CD14-positive monocyte (primary cell): ENCODE measurements around the gene RETREG2. TPM values are rescaled to one million over a fixed set of nuclear protein-coding genes. Genes with fewer than 3 reads are reported as not detected.
A peak's percentile ranks its signal among the peaks of the same experiment; 100 is the strongest.

Experiments used
- DNase-seq, 3 donors: peaks; one replicate each; pipeline ENCODE4 v3.0.0-alpha.2; 2011 to 2022
- H2AFZ ChIP-seq: 2 replicates; pipeline ENCODE4 v1.6.0; 2012; ENCODE audit warnings: mild to moderate bottlenecking, low read depth, low read length, inconsistent platforms; ENCODE audit not compliant: insufficient read depth, poor library complexity, severe bottlenecking
- H3K27ac ChIP-seq, 2 donors: 1 replicate in 1 of 2; 2 replicates in 1 of 2; pipeline ENCODE4 v1.5.1; 2012 to 2013; ENCODE audit warnings: low read length in 2 of 2, control low read depth in 1 of 2, inconsistent platforms in 1 of 2, low read depth in 1 of 2, mild to moderate bottlenecking in 1 of 2
- H3K27me3 ChIP-seq, 2 donors: one replicate each; pipeline versions ENCODE4 v1.6.0 to v1.6.1; 2011 to 2013; ENCODE audit warnings: low read length in 2 of 2; ENCODE audit not compliant: control insufficient read depth in 2 of 2, insufficient read depth in 2 of 2
- H3K36me3 ChIP-seq, 2 donors: replicated peaks in 1 of 2; 1 replicate in 1 of 2; 2 replicates in 1 of 2; pipeline versions ENCODE4 v1.5.1 to v1.6.1; 2012 to 2013; ENCODE audit warnings: low read length in 2 of 2, control low read depth in 1 of 2, inconsistent platforms in 1 of 2, mild to moderate bottlenecking in 1 of 2; ENCODE audit not compliant: insufficient read depth in 2 of 2, control insufficient read depth in 1 of 2
- H3K4me1 ChIP-seq, 2 donors: 1 replicate in 1 of 2; 2 replicates in 1 of 2; pipeline versions ENCODE4 v1.5.1 to v1.6.1; 2012 to 2013; ENCODE audit warnings: low read length in 2 of 2, control low read depth in 1 of 2, inconsistent platforms in 1 of 2, mild to moderate bottlenecking in 1 of 2, moderate library complexity in 1 of 2; ENCODE audit not compliant: insufficient read depth in 2 of 2, control insufficient read depth in 1 of 2
- H3K4me2 ChIP-seq: replicated peaks from 2 replicates; pipeline ENCODE3; 2012; ENCODE audit warnings: low read length, moderate library complexity, mild to moderate bottlenecking; ENCODE audit not compliant: poor library complexity, severe bottlenecking; ENCODE audit errors: extremely low read depth
- H3K4me3 ChIP-seq, 3 experiments: fragments of 200-600 bp in 1 of 3; sonication (generic) in 1 of 3; replicated peaks in 1 of 3; 1 replicate in 2 of 3; 2 replicates in 1 of 3; pipeline ENCODE4 v1.5.1; 2011 to 2013; ENCODE audit warnings: low read length in 3 of 3, mild to moderate bottlenecking in 3 of 3, control low read depth in 2 of 3, low read depth in 2 of 3, inconsistent platforms in 1 of 3, moderate library complexity in 1 of 3
- H3K79me2 ChIP-seq: 2 replicates; pipeline ENCODE4 v1.6.0; 2012; ENCODE audit warnings: mild to moderate bottlenecking, control low read depth, inconsistent platforms, low read length, moderate library complexity; ENCODE audit not compliant: insufficient read depth
- H3K9ac ChIP-seq: 2 replicates; pipeline ENCODE4 v1.6.0; 2017; ENCODE audit warnings: low read length, mild to moderate bottlenecking; ENCODE audit not compliant: insufficient read depth, poor library complexity, severe bottlenecking
- H3K9me3 ChIP-seq, 2 donors: replicated peaks in 1 of 2; 1 replicate in 1 of 2; 2 replicates in 1 of 2; pipeline versions ENCODE4 v1.5.1 to v1.6.1; 2012 to 2013; ENCODE audit warnings: low read length in 2 of 2, control low read depth in 1 of 2; ENCODE audit not compliant: control insufficient read depth in 1 of 2, insufficient read depth in 1 of 2
- H4K20me1 ChIP-seq: 2 replicates; pipeline ENCODE4 v1.6.0; 2012; ENCODE audit warnings: mild to moderate bottlenecking, low read length, control low read depth, moderate library complexity; ENCODE audit not compliant: insufficient read depth
- H3K27ac Mint-ChIP-seq, 7 donors: one replicate each; pipeline ENCODE4 v1.8.0; 2020; ENCODE audit warnings: mild to moderate bottlenecking in 7 of 7, mixed read lengths in 7 of 7, moderate library complexity in 6 of 7, inconsistent platforms in 2 of 7
- H3K27me3 Mint-ChIP-seq, 3 donors: one replicate each; pipeline ENCODE4 v1.8.0; 2021 to 2022; ENCODE audit warnings: low read depth in 3 of 3, mild to moderate bottlenecking in 3 of 3, mixed read lengths in 3 of 3, moderate library complexity in 3 of 3, inconsistent platforms in 1 of 3
- H3K36me3 Mint-ChIP-seq, 2 donors: one replicate each; pipeline ENCODE4 v1.8.0; 2020; ENCODE audit warnings: mixed read lengths in 2 of 2, inconsistent platforms in 1 of 2, mild to moderate bottlenecking in 1 of 2
- H3K4me1 Mint-ChIP-seq: one replicate; pipeline ENCODE4 v1.8.0; 2020; ENCODE audit warnings: mild to moderate bottlenecking, mixed read lengths
- H3K4me3 Mint-ChIP-seq, 2 donors: one replicate each; pipeline ENCODE4 v1.8.0; 2020; ENCODE audit warnings: mild to moderate bottlenecking in 2 of 2, mixed read lengths in 2 of 2, moderate library complexity in 1 of 2
- H3K9me3 Mint-ChIP-seq, 7 donors: one replicate each; pipeline ENCODE4 v1.8.0; 2020 to 2022; ENCODE audit warnings: mixed read lengths in 7 of 7, mild to moderate bottlenecking in 6 of 7, moderate library complexity in 6 of 7, inconsistent platforms in 2 of 7
- WGBS: methylation state at CpG from one replicate; pipeline ENCODE4 v1.1.5; 2013; ENCODE audit warnings: missing lambda C conversion rate; ENCODE audit not compliant: insufficient coverage; 5-methylcytosine and 5-hydroxymethylcytosine counted together
- intact Hi-C, 2 donors: fragments of 100-400 bp; cut with micrococcal nuclease; formaldehyde crosslinking; loops; one replicate each; pipeline versions ENCODE4 v1.15.0 to v1.15.1; 2023
- polyA plus RNA-seq, 3 donors: library from polyadenylated mRNA; depleted of rRNA in 1 of 3; unstranded in 2 of 3; stranded (reverse) in 1 of 3; fragments of 300-500 nt in 2 of 3; fragments of >200 nt in 1 of 3; fragmentation: Illumina TruSeq in 2 of 3; gene quantifications; 1 replicate in 2 of 3; 2 replicates in 1 of 3; pipeline ENCODE4 v1.2.3, GENCODE V29; 2012 to 2021
- TF ChIP-seq, protein P1 (sequence below): fragments of 200-600 bp; IDR thresholded peaks from one replicate; pipeline ENCODE4 v1.8.0; 2022; ENCODE audit warnings: antibody characterized with exemption, mild to moderate bottlenecking

Gene RETREG2
- polyA plus RNA-seq, 3 donors, result 37.7 to 60.9 (median 39.4) TPM

DNA sequence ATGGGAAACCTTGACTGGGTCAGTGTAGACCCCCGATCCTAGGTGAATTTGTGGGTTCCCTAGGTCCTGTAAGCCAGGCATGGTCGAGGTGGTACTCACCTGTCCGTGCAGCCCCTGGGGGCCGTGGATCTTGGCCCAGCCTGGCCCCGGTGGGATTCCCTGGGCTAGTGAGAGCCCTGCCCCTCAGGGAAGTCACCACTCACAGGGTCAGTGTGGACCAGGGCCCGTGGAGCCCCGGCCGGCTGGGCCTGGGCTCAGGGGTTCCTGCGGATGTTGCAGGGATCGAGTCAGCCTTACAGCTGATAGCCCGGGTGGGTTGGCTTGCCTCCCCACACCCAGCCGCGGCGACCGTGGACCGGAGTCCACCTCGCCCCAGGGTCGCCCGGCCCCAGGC, 50.8 kb downstream of the RETREG2 start:
- intact Hi-C loops, result loop anchor here in 1 of 2 donors (5.0 kb wide), 1 partner anchor 68 kb away; no protein-coding TSS in a partner anchor
- Mint-ChIP-seq H3K4me3 (peak overlapping the region; percentile 95 to 98), H3K36me3 (peaks cover 54 to 63% of the 10 kb centered on the region in 2 donors), H3K27me3 (peaks cover 21 to 32% (median 25%) of the 10 kb centered on the region in 3 donors), H3K27ac (peak overlapping the region; percentile 18 to 88 (median 68)), H3K4me1 (peaks cover 53% of the 10 kb centered on the region), H3K9me3 (peaks cover 0 to 15% (median 6%) of the 10 kb centered on the region in 7 donors)
- TF ChIP-seq, protein P1, sequence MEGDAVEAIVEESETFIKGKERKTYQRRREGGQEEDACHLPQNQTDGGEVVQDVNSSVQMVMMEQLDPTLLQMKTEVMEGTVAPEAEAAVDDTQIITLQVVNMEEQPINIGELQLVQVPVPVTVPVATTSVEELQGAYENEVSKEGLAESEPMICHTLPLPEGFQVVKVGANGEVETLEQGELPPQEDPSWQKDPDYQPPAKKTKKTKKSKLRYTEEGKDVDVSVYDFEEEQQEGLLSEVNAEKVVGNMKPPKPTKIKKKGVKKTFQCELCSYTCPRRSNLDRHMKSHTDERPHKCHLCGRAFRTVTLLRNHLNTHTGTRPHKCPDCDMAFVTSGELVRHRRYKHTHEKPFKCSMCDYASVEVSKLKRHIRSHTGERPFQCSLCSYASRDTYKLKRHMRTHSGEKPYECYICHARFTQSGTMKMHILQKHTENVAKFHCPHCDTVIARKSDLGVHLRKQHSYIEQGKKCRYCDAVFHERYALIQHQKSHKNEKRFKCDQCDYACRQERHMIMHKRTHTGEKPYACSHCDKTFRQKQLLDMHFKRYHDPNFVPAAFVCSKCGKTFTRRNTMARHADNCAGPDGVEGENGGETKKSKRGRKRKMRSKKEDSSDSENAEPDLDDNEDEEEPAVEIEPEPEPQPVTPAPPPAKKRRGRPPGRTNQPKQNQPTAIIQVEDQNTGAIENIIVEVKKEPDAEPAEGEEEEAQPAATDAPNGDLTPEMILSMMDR, result no peak
- H3K4me1 ChIP-seq, result peaks cover 45 to 50% of the 10 kb centered on the region in 2 donors
- peaks cover 56% of the 10 kb centered on the region for H4K20me1 ChIP-seq
- peaks cover 32 to 48% of the 10 kb centered on the region in 2 donors for H3K36me3 ChIP-seq
- DNase-seq, result no peak
- H3K4me2 ChIP-seq, result peak overlapping the region; percentile 96
- H3K4me3 ChIP-seq, result peak overlapping the region; percentile 80 to 89 (median 81)
- peaks cover 0 to 18% of the 10 kb centered on the region in 2 donors for H3K27me3 ChIP-seq
- H2AFZ ChIP-seq, result peak overlapping the region; percentile 82
- peak overlapping the region in 1 of 2 donors; percentile 86 for H3K27ac ChIP-seq
- peak overlapping the region; percentile 89 for H3K9ac ChIP-seq
- H3K9me3 ChIP-seq, result no peaks in the 10 kb centered on the region
- WGBS, result 1% methylated on average over 19 of the region's 19 CpGs
- peaks cover 27% of the 10 kb centered on the region for H3K79me2 ChIP-seq

DNA sequence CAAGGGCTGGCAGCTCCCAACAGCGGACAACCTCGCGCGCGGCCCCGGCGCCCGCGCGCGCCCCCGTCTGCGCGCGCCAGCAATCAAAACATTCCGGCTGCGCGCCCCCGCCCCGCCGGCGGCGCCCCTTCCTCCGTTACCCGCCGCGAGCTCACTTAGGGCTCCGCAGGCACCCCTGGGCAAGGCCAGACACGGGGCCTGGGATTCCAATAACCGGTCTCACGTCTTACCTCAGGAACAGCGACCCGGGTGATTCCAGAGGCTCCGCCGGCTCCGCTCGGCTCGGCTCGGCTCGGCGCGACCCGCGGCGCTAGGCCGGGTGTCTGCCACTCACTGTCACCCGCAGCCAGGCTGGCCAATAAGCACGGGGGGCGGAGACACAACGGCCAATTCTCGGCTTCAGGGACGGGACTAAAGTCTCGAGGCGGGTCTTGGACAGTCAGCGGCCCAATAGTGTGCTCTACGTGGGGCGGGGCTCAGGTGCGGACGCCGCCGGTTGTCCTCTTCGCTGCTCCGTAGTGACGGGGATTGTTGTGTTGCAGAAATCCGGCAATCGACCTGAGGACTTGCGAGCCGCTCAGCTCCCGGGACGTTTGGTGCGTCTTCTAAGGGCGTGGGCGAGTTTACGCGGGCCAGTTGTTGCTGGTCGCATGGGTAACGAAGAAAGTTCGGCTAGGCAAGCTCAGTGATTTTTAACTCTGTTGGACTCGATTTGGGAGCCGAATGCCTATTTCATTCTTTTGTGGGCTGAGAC, 51.4 kb downstream of the RETREG2 start, which contains the start of the genes ANKZF1 and ATG9A:
Gene ANKZF1 (plus strand): TSS at position 502 of the 754 bp plus-strand sequence. CDS start 452 bp downstream, outside the sequence.
Gene ATG9A (minus strand): TSS at position 332 of the 754 bp plus-strand sequence. CDS start 1,612 bp downstream, outside the sequence.
- peak within 1 kb of the TSS; percentile 89 for H3K9ac ChIP-seq
- peaks cover 54 to 63% of the 10 kb centered on the region in 2 donors for H3K36me3 Mint-ChIP-seq

More for the DNA sequence above, 51.4 kb downstream of the RETREG2 start, which contains the start of the genes ANKZF1 and ATG9A:
- Mint-ChIP-seq H3K27ac (peak within 1 kb of the TSS; percentile 88 to 99 (median 96)), H3K27me3 (peaks cover 16 to 26% (median 22%) of the 10 kb centered on the region in 3 donors), H3K9me3 (peaks cover 0 to 9% (median 0%) of the 10 kb centered on the region in 7 donors), H3K4me3 (peak within 1 kb of the TSS; percentile 95 to 98), H3K4me1 (peaks cover 51% of the 10 kb centered on the region)
- Histone ChIP-seq H3K27me3 (peaks cover 0 to 12% of the 10 kb centered on the region in 2 donors), H3K9me3 (no peaks in the 10 kb centered on the region), H3K79me2 (peaks cover 27% of the 10 kb centered on the region), H3K4me2 (peak within 1 kb of the TSS; percentile 96), H2AFZ (peak within 1 kb of the TSS; percentile 82), H3K4me3 (peak within 1 kb of the TSS; percentile 80 to 89 (median 81)), H3K36me3 (peaks cover 32 to 48% of the 10 kb centered on the region in 2 donors), H4K20me1 (peaks cover 50% of the 10 kb centered on the region), H3K4me1 (peaks cover 45 to 48% of the 10 kb centered on the region in 2 donors), H3K27ac (peak within 1 kb of the TSS; percentile 67 to 86)
- TF ChIP-seq, protein P1, result no peak
- DNase-seq, result peak; percentile 95 to 98 (median 96)
- intact Hi-C loops, result loop anchor here (2.0 to 5.0 kb wide), 2 partner anchors 19 to 68 kb away; no protein-coding TSS in a partner anchor
- WGBS, result under 1% methylated on average over 80 of the region's 80 CpGs
